Smooth muscle cell (in vitro differentiated cells): ENCODE measurements around the gene XPNPEP1. TPM values are rescaled to one million over a fixed set of nuclear protein-coding genes. Genes with fewer than 3 reads are reported as not detected.

Source experiments
- DNase-seq: peaks from one replicate; lab custom pipeline; 2025; ENCODE audit not compliant: unreplicated experiment; lab: John Stamatoyannopoulos, UW
- H2AFZ ChIP-seq: fragments of 200-600 bp; sonication (generic); 2 replicates; pipeline ENCODE4 v1.6.0; 2016; ENCODE audit warnings: antibody characterized with exemption, low read depth, mild to moderate bottlenecking
- H3F3A ChIP-seq: fragments of 200-600 bp; sonication (generic); 2 replicates; pipeline ENCODE4 v1.6.0; 2017; ENCODE audit warnings: antibody characterized with exemption, low read depth
- H3K27ac ChIP-seq: fragments of 200-600 bp; sonication (generic); 2 replicates; pipeline ENCODE4 v1.5.1; 2016; ENCODE audit warnings: low read depth, mild to moderate bottlenecking
- H3K27me3 ChIP-seq: fragments of 200-600 bp; sonication (generic); 2 replicates; pipeline ENCODE4 v1.6.1; 2016; ENCODE audit warnings: low read depth, mild to moderate bottlenecking
- H3K36me3 ChIP-seq: fragments of 200-600 bp; sonication (generic); 2 replicates; pipeline ENCODE4 v1.5.1; 2016; ENCODE audit warnings: low read depth
- H3K4me1 ChIP-seq: fragments of 200-600 bp; sonication (generic); 2 replicates; pipeline ENCODE4 v1.5.1; 2016; ENCODE audit warnings: low read depth
- H3K4me2 ChIP-seq: fragments of 200-600 bp; sonication (generic); 2 replicates; pipeline ENCODE4 v1.6.0; 2016; ENCODE audit warnings: mild to moderate bottlenecking
- H3K4me3 ChIP-seq: fragments of 200-600 bp; sonication (generic); 2 replicates; pipeline ENCODE4 v1.5.1; 2016; ENCODE audit warnings: mild to moderate bottlenecking
- H3K79me2 ChIP-seq: fragments of 200-600 bp; sonication (generic); 2 replicates; pipeline ENCODE4 v1.6.0; 2016; ENCODE audit warnings: low read depth, mild to moderate bottlenecking
- H3K9ac ChIP-seq: fragments of 200-600 bp; sonication (generic); 2 replicates; pipeline ENCODE4 v1.6.0; 2016; ENCODE audit warnings: low read depth
- H3K9me3 ChIP-seq: fragments of 200-600 bp; sonication (generic); replicated peaks from 2 replicates; pipeline ENCODE4 v1.5.1; 2016; ENCODE audit warnings: low read depth
- H4K20me1 ChIP-seq: fragments of 200-600 bp; sonication (generic); 2 replicates; pipeline ENCODE4 v1.6.0; 2016; ENCODE audit warnings: low read depth
- CTCF ChIP-seq: fragments of 200-600 bp; sonication (generic); IDR thresholded peaks from 2 replicates; pipeline ENCODE4 v1.5.1; 2017; ENCODE audit warnings: borderline replicate concordance, mild to moderate bottlenecking, antibody characterized with exemption; ENCODE audit not compliant: insufficient read depth, poor library complexity, severe bottlenecking
- WGBS: methylation state at CpG from one replicate; pipeline ENCODE4 v1.1.7; 2016; ENCODE audit warnings: low lambda C conversion rate; 5-methylcytosine and 5-hydroxymethylcytosine counted together
- polyA plus RNA-seq: library from polyadenylated mRNA; unstranded; fragments of >200 nt; fragmentation: Nextera tagmentation; extraction: Ambion mirVana; gene quantifications from 2 replicates; pipeline ENCODE4 v1.2.1, GENCODE V29; 2016
- total RNA-seq: library from RNA; depleted of rRNA; stranded (reverse); fragments of >200 nt; gene quantifications from 2 replicates; pipeline ENCODE4 v1.2.3, GENCODE V29; 2014

The XPNPEP1 gene
- total and polyA plus RNA-seq, 2 experiments from 2014 or later = 63.0 to 147 TPM

- H3K9me3 ChIP-seq = no peaks in the 10 kb centered on the region
- no peak for TF ChIP-seq CTCF
- H3K79me2 ChIP-seq = no peaks in the 10 kb centered on the region
- H3K27ac ChIP-seq = no peak overlapping the region
- no peaks in the 10 kb centered on the region for H3K4me1 ChIP-seq
- DNase-seq = no peak
- no peaks in the 10 kb centered on the region for H3K36me3 ChIP-seq
- H3K27me3 ChIP-seq = no peaks in the 10 kb centered on the region
- no peak overlapping the region for H3K9ac ChIP-seq
- no peak overlapping the region for H3K4me3 ChIP-seq
- peak overlapping the region; percentile 41 for H3K4me2 ChIP-seq
- H2AFZ ChIP-seq = no peak overlapping the region
- WGBS = 79% methylated on average over 10 of the region's 10 CpGs
- no peaks in the 10 kb centered on the region for H3F3A ChIP-seq
- no peaks in the 10 kb centered on the region for H4K20me1 ChIP-seq
These were observed 71.5 kb downstream of the XPNPEP1 start for GRCh38 chr10:109851616-109852474.

- Histone ChIP-seq H3K4me2 (no peak overlapping the region), H3K36me3 (no peaks in the 10 kb centered on the region), H3K27me3 (peaks cover 2% of the 10 kb centered on the region), H3K27ac (no peak overlapping the region), H3F3A (no peaks in the 10 kb centered on the region), H3K9ac (no peak overlapping the region), H3K4me3 (no peak overlapping the region), H4K20me1 (no peaks in the 10 kb centered on the region), H3K4me1 (no peaks in the 10 kb centered on the region), H3K9me3 (no peaks in the 10 kb centered on the region), H2AFZ (no peak overlapping the region), H3K79me2 (no peaks in the 10 kb centered on the region)
- WGBS = 7% methylated on average over 3 of the region's 3 CpGs
- no peak for TF ChIP-seq CTCF
- DNase-seq = no peak
These were observed 76.5 kb downstream of the XPNPEP1 start for GRCh38 chr10:109846832-109847231.

- H3K9me3 ChIP-seq = no peaks in the 10 kb centered on the region
- no peaks in the 10 kb centered on the region for H3F3A ChIP-seq
- no peak for DNase-seq
- no peak overlapping the region for H2AFZ ChIP-seq
- H3K27me3 ChIP-seq = peaks cover 2% of the 10 kb centered on the region
- no peaks in the 10 kb centered on the region for H3K36me3 ChIP-seq
- H3K9ac ChIP-seq = no peak overlapping the region
- no peaks in the 10 kb centered on the region for H3K4me1 ChIP-seq
- no peak overlapping the region for H3K4me2 ChIP-seq
- H4K20me1 ChIP-seq = no peaks in the 10 kb centered on the region
- TF ChIP-seq CTCF = no peak
- no peaks in the 10 kb centered on the region for H3K79me2 ChIP-seq
- no peak overlapping the region for H3K27ac ChIP-seq
- WGBS = 91% methylated on average over 5 of the region's 5 CpGs
- no peak overlapping the region for H3K4me3 ChIP-seq
These were observed 78.0 kb downstream of the XPNPEP1 start for GRCh38 chr10:109845308-109845707.
